ENCODE data around the gene ZNF444. TPM values are rescaled to one million over a fixed set of nuclear protein-coding genes. Genes with fewer than 3 reads are reported as not detected.

Gene ZNF444
- total and polyA plus RNA-seq, 4 donors: 27.8 to 55.5 (median 41.6) TPM

DNA sequence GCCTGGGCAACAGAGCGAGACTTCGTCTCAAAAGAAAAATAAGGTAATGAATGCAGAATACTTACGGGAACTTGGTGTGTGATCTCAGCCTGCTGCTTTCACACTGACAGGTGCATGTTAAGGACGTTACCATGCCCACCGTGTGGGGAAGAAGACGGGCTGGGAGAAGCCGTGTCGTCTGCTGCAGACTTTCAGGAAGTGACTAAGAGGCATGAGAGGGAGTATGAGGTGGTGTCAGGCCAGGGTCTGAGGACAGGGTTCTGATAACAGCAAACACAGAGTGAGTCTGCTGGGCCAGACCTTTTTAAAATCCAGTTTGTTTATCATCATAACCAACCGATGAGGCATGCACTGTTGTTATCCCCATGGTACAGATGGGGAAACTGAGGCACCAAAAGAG lies 21.2 kb downstream of the ZNF444 start:
- TF ChIP-seq, protein P1, sequence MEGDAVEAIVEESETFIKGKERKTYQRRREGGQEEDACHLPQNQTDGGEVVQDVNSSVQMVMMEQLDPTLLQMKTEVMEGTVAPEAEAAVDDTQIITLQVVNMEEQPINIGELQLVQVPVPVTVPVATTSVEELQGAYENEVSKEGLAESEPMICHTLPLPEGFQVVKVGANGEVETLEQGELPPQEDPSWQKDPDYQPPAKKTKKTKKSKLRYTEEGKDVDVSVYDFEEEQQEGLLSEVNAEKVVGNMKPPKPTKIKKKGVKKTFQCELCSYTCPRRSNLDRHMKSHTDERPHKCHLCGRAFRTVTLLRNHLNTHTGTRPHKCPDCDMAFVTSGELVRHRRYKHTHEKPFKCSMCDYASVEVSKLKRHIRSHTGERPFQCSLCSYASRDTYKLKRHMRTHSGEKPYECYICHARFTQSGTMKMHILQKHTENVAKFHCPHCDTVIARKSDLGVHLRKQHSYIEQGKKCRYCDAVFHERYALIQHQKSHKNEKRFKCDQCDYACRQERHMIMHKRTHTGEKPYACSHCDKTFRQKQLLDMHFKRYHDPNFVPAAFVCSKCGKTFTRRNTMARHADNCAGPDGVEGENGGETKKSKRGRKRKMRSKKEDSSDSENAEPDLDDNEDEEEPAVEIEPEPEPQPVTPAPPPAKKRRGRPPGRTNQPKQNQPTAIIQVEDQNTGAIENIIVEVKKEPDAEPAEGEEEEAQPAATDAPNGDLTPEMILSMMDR (IDR thresholded peaks at IDR 0.05; ENCODE audit: control extremely low read depth, extremely low read depth): no peak
- DNase-seq (no peak), ATAC-seq (ENCODE audit: insufficient read depth, low FRiP score) (no peak)
- H3K9me3 ChIP-seq (ENCODE audit: control insufficient read depth in 4 of 4, insufficient read depth in 3 of 4, low read length in 3 of 4): no peaks in the 10 kb centered on the region
- H3K36me3 ChIP-seq (ENCODE audit: control insufficient read depth in 4 of 4, insufficient read depth in 4 of 4, low read length in 4 of 4): peaks cover 5 to 26% (median 13%) of the 10 kb centered on the region in 4 donors
- no peak overlapping the region for H3K4me3 ChIP-seq
- H3K27me3 ChIP-seq (ENCODE audit: control insufficient read depth in 3 of 3, insufficient read depth in 3 of 3, low read length in 2 of 3): no peaks in the 10 kb centered on the region
- H3K27ac ChIP-seq (ENCODE audit: low read depth in 1 of 2, low read length in 1 of 2): no peak overlapping the region
- 37 to 52% methylated on average over 9 of the region's 9 CpGs for WGBS, 2 donors
- H3K4me1 ChIP-seq (ENCODE audit: control insufficient read depth in 5 of 5, insufficient read depth in 5 of 5, low read length in 5 of 5): no peaks in the 10 kb centered on the region
- H3K9ac ChIP-seq (ENCODE audit: insufficient read depth in 1 of 2, low read length in 2 of 2): no peak overlapping the region

- peaks cover 5 to 26% (median 11%) of the 10 kb centered on the region in 4 donors for H3K36me3 ChIP-seq (ENCODE audit: control insufficient read depth in 4 of 4, insufficient read depth in 4 of 4, low read length in 4 of 4)
- H3K4me1 ChIP-seq (ENCODE audit: control insufficient read depth in 5 of 5, insufficient read depth in 5 of 5, low read length in 5 of 5): no peaks in the 10 kb centered on the region
- TF ChIP-seq, protein P1 (IDR thresholded peaks at IDR 0.05; ENCODE audit: control extremely low read depth, extremely low read depth): no peak
- H3K9me3 ChIP-seq (ENCODE audit: control insufficient read depth in 4 of 4, insufficient read depth in 3 of 4, low read length in 3 of 4): no peaks in the 10 kb centered on the region
- no peak for DNase-seq
- H3K9ac ChIP-seq (ENCODE audit: insufficient read depth in 1 of 2, low read length in 2 of 2): no peak overlapping the region
- H3K27me3 ChIP-seq (ENCODE audit: control insufficient read depth in 3 of 3, insufficient read depth in 3 of 3, low read length in 2 of 3): no peaks in the 10 kb centered on the region
- no peak overlapping the region for H3K27ac ChIP-seq (ENCODE audit: low read depth in 1 of 2, low read length in 1 of 2)
- 87 to 91% methylated on average over 13 of the region's 13 CpGs for WGBS, 2 donors
- no peak overlapping the region for H3K4me3 ChIP-seq
- no peak for ATAC-seq (ENCODE audit: insufficient read depth, low FRiP score)
These were observed 22.0 kb downstream of the ZNF444 start for GRCh38 chr19:56163097-56163496.

GRCh38 chr19:56167064-56167578 lies 26.0 kb downstream of the ZNF444 start:
- H3K9me3 ChIP-seq (ENCODE audit: control insufficient read depth in 4 of 4, insufficient read depth in 3 of 4, low read length in 3 of 4): no peaks in the 10 kb centered on the region
- H3K4me3 ChIP-seq: no peak overlapping the region
- no peaks in the 10 kb centered on the region for H3K4me1 ChIP-seq (ENCODE audit: control insufficient read depth in 5 of 5, insufficient read depth in 5 of 5, low read length in 5 of 5)
- H3K9ac ChIP-seq (ENCODE audit: insufficient read depth in 1 of 2, low read length in 2 of 2): no peak overlapping the region
- 42 to 43% methylated on average over 7 of the region's 7 CpGs for WGBS, 2 donors
- no peaks in the 10 kb centered on the region for H3K36me3 ChIP-seq (ENCODE audit: control insufficient read depth in 4 of 4, insufficient read depth in 4 of 4, low read length in 4 of 4)
- no peaks in the 10 kb centered on the region for H3K27me3 ChIP-seq (ENCODE audit: control insufficient read depth in 3 of 3, insufficient read depth in 3 of 3, low read length in 2 of 3)
- peak in 1 of 3 donors; percentile 48 for DNase-seq
- no peak for ATAC-seq (ENCODE audit: insufficient read depth, low FRiP score)
- no peak overlapping the region for H3K27ac ChIP-seq (ENCODE audit: low read depth in 1 of 2, low read length in 1 of 2)
- TF ChIP-seq, protein P1 (IDR thresholded peaks at IDR 0.05; ENCODE audit: control extremely low read depth, extremely low read depth): no peak

- peak in 1 of 3 donors; percentile 11 for DNase-seq
- peaks cover 0 to 11% (median 3%) of the 10 kb centered on the region in 3 donors for H3K27me3 ChIP-seq (ENCODE audit: control insufficient read depth in 3 of 3, insufficient read depth in 3 of 3, low read length in 2 of 3)
- no peak overlapping the region for H3K27ac ChIP-seq (ENCODE audit: low read depth in 1 of 2, low read length in 1 of 2)
- H3K9me3 ChIP-seq (ENCODE audit: control insufficient read depth in 4 of 4, insufficient read depth in 3 of 4, low read length in 3 of 4): no peaks in the 10 kb centered on the region
- ATAC-seq (ENCODE audit: insufficient read depth, low FRiP score): peak; percentile 70
- H3K4me1 ChIP-seq (ENCODE audit: control insufficient read depth in 5 of 5, insufficient read depth in 5 of 5, low read length in 5 of 5): no peaks in the 10 kb centered on the region
- WGBS, 2 donors: 51 to 76% methylated on average over 14 of the region's 14 CpGs
- no peak overlapping the region for H3K9ac ChIP-seq (ENCODE audit: insufficient read depth in 1 of 2, low read length in 2 of 2)
- TF ChIP-seq, protein P1 (IDR thresholded peaks at IDR 0.05; ENCODE audit: control extremely low read depth, extremely low read depth): no peak
- H3K36me3 ChIP-seq (ENCODE audit: control insufficient read depth in 4 of 4, insufficient read depth in 4 of 4, low read length in 4 of 4): no peaks in the 10 kb centered on the region
- H3K4me3 ChIP-seq: no peak overlapping the region
These were observed 29.2 kb downstream of the ZNF444 start for GRCh38 chr19:56170261-56170660.
